ENCODE results near the gene GOT1.

- TF ChIP-seq POLR2AphosphoS5 (IDR thresholded peaks at IDR 0.05; ENCODE audit: borderline replicate concordance, low read depth, low read length): no peak
- no peak for TF ChIP-seq EZH2 (IDR thresholded peaks at IDR 0.05)
These were observed 55.9 kb downstream of the GOT1 start for GRCh38 chr10:99374526-99374925.

All from SK-N-MC (cell line).